Panc1 (cell line): ENCODE results near the gene KCNJ12. TPM values are rescaled to one million over a fixed set of nuclear protein-coding genes. Genes with fewer than 3 reads are reported as not detected.

Experiments used
- ATAC-seq: fragments of 200-7000 bp; cut with Tn5 transposase; 2 replicates; pipeline ENCODE4 v1.9.1; 2020; ENCODE audit warnings: mild to moderate bottlenecking, moderate library complexity
- BruUV-seq: library from RNA; stranded (reverse); fragments of 400-500 nt; replicated peaks from 2 replicates; lab custom pipeline; 2021; lab: Mats Ljungman, UMichigan
- CTCF ChIA-PET: fragments of 300-600 bp; sonication (Branson Sonifier 250); formaldehyde crosslinking; loops from one replicate; lab custom pipeline; 2022; ENCODE audit warnings: antibody characterized with exemption; lab: Charles Lee
- POLR2A ChIA-PET: fragments of 300-600 bp; sonication (Branson Sonifier 250); formaldehyde crosslinking; loops from one replicate; lab custom pipeline; 2022; ENCODE audit warnings: antibody characterized with exemption; lab: Charles Lee
- DNase-seq: peaks from one replicate; pipeline ENCODE4 v3.0.0-alpha.2; 2010; ENCODE audit warnings: low read depth, low spot score
- H3K27ac ChIP-seq: 2 replicates; pipeline ENCODE4 v1.5.1; 2011; ENCODE audit warnings: mild to moderate bottlenecking, low read length, inconsistent platforms
- H3K27me3 ChIP-seq: fragments of 200-500 bp; sonication (Bioruptor generic); 2 replicates; pipeline ENCODE4 v1.6.0; 2014; ENCODE audit warnings: low read length, inconsistent platforms; ENCODE audit not compliant: control insufficient read depth, insufficient read depth
- H3K36me3 ChIP-seq: fragments of 200-500 bp; sonication (Bioruptor generic); 2 replicates; pipeline ENCODE4 v1.5.1; 2014; ENCODE audit warnings: inconsistent platforms, mild to moderate bottlenecking, low read length, moderate library complexity; ENCODE audit not compliant: control insufficient read depth, insufficient read depth
- H3K4me1 ChIP-seq: 2 replicates; pipeline ENCODE4 v1.5.1; 2011; ENCODE audit warnings: inconsistent platforms, mild to moderate bottlenecking, low read length, moderate library complexity; ENCODE audit not compliant: control insufficient read depth, insufficient read depth
- H3K4me3 ChIP-seq, 2 experiments: 2 replicates each; pipeline ENCODE4 v1.5.1; 2011 to 2012; ENCODE audit warnings: low read depth in 2 of 2, low read length in 2 of 2, mild to moderate bottlenecking in 2 of 2, inconsistent platforms in 1 of 2, moderate library complexity in 1 of 2
- H3K9me3 ChIP-seq: fragments of 200-500 bp; sonication (Bioruptor generic); 2 replicates; pipeline ENCODE4 v1.5.1; 2014; ENCODE audit warnings: low read depth, mild to moderate bottlenecking, inconsistent platforms, low read length, moderate library complexity; ENCODE audit not compliant: control insufficient read depth, insufficient read depth
- CTCF ChIP-seq: fragments of 450-650 bp; IDR thresholded peaks from 2 replicates; pipeline ENCODE4 v1.5.1; 2017; ENCODE audit warnings: mild to moderate bottlenecking
- POLR2AphosphoS5 ChIP-seq: IDR thresholded peaks from 2 replicates; pipeline ENCODE4 v1.6.1; 2012; ENCODE audit warnings: mild to moderate bottlenecking, low read depth, low read length, moderate library complexity
- SIN3A ChIP-seq: IDR thresholded peaks from 2 replicates; pipeline ENCODE4 v1.6.1; 2012; ENCODE audit warnings: low read depth, mild to moderate bottlenecking, low read length, moderate library complexity, borderline replicate concordance; ENCODE audit not compliant: insufficient read depth
- TCF7L2 ChIP-seq: IDR thresholded peaks from 2 replicates; pipeline ENCODE4 v1.6.1; 2011; ENCODE audit warnings: mild to moderate bottlenecking, low read depth, low read length, inconsistent platforms
- in situ Hi-C: cut with HindIII; loops from 2 replicates; pipeline ENCODE4 v1.10.0; 2016; ENCODE audit warnings: low sequenced_read_pairs, low pct_unique_long_range_greater_than_20kb
- intact Hi-C: fragments of 100-400 bp; cut with micrococcal nuclease; formaldehyde crosslinking; loops from one replicate; pipeline ENCODE4 v1.10.0; 2022; ENCODE audit not compliant: unreplicated experiment
- total RNA-seq: library from RNA; stranded (reverse); gene quantifications from one replicate; pipeline ENCODE4 v1.2.1, GENCODE V29; 2021; ENCODE audit not compliant: unreplicated experiment
- TF ChIP-seq, protein P1 (sequence below), 2 experiments: IDR thresholded peaks; 2 replicates each; pipeline ENCODE4 v1.6.1; 2011 to 2012; ENCODE audit warnings: low read depth in 2 of 2, control low read depth in 1 of 2, low read length in 1 of 2, mild to moderate bottlenecking in 1 of 2, moderate library complexity in 1 of 2; ENCODE audit not compliant: insufficient read depth in 1 of 2

The KCNJ12 gene
- total RNA-seq, 1 experiment from 2014 or later = 2.7 TPM

- intact Hi-C loops (no loop called here), in situ Hi-C loops (no loop called here)
- Histone ChIP-seq H3K4me3 (no peak overlapping the region), H3K27ac (no peak overlapping the region), H3K27me3 (no peaks in the 10 kb centered on the region), H3K9me3 (no peaks in the 10 kb centered on the region), H3K4me1 (no peaks in the 10 kb centered on the region), H3K36me3 (no peaks in the 10 kb centered on the region)
- POLR2A ChIA-PET = no interaction called here
- TF ChIP-seq POLR2AphosphoS5 (no peak), CTCF (no peak), SIN3A (no peak), TCF7L2 (no peak)
- TF ChIP-seq, protein P1, sequence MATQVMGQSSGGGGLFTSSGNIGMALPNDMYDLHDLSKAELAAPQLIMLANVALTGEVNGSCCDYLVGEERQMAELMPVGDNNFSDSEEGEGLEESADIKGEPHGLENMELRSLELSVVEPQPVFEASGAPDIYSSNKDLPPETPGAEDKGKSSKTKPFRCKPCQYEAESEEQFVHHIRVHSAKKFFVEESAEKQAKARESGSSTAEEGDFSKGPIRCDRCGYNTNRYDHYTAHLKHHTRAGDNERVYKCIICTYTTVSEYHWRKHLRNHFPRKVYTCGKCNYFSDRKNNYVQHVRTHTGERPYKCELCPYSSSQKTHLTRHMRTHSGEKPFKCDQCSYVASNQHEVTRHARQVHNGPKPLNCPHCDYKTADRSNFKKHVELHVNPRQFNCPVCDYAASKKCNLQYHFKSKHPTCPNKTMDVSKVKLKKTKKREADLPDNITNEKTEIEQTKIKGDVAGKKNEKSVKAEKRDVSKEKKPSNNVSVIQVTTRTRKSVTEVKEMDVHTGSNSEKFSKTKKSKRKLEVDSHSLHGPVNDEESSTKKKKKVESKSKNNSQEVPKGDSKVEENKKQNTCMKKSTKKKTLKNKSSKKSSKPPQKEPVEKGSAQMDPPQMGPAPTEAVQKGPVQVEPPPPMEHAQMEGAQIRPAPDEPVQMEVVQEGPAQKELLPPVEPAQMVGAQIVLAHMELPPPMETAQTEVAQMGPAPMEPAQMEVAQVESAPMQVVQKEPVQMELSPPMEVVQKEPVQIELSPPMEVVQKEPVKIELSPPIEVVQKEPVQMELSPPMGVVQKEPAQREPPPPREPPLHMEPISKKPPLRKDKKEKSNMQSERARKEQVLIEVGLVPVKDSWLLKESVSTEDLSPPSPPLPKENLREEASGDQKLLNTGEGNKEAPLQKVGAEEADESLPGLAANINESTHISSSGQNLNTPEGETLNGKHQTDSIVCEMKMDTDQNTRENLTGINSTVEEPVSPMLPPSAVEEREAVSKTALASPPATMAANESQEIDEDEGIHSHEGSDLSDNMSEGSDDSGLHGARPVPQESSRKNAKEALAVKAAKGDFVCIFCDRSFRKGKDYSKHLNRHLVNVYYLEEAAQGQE (IDR thresholded peaks at IDR 0.05; ENCODE audit: insufficient read depth in 1 of 2, low read depth in 2 of 2, low read length in 1 of 2) = no peak
- no peak for ATAC-seq
- BruUV-seq = no TSS peak
- DNase-seq = no peak
- CTCF ChIA-PET = no interaction called here
Observed at GRCh38 chr17:21357696-21358656, 18.2 kb upstream of the KCNJ12 start.

GRCh38 chr17:21358682-21359482 lies 17.3 kb upstream of the KCNJ12 start:
- Histone ChIP-seq H3K36me3 (no peaks in the 10 kb centered on the region), H3K4me1 (no peaks in the 10 kb centered on the region), H3K27me3 (no peaks in the 10 kb centered on the region), H3K9me3 (no peaks in the 10 kb centered on the region), H3K4me3 (no peak overlapping the region), H3K27ac (no peak overlapping the region)
- BruUV-seq = no TSS peak
- no peak for ATAC-seq
- ChIA-PET CTCF (no interaction called here), POLR2A (no interaction called here)
- no peak for DNase-seq
- in situ Hi-C loops = no loop called here
- intact Hi-C loops = no loop called here
- no peak for TF ChIP-seq POLR2AphosphoS5
- TF ChIP-seq CTCF = no peak
- no peak for TF ChIP-seq SIN3A
- TF ChIP-seq TCF7L2 = no peak
- TF ChIP-seq, protein P1 (IDR thresholded peaks at IDR 0.05; ENCODE audit: insufficient read depth in 1 of 2, low read depth in 2 of 2, low read length in 1 of 2) = no peak
